OCI-LY7 (cell line): Measurements from ENCODE around the gene SLC9A3. TPM values are rescaled to one million over a fixed set of nuclear protein-coding genes. Genes with fewer than 3 reads are reported as not detected.

Experiments
- BruUV-seq: library from RNA; stranded (reverse); fragments of 400-500 nt; replicated peaks from 2 replicates; lab custom pipeline; 2021; lab: Mats Ljungman, UMichigan
- CTCF ChIA-PET: fragments of 300-600 bp; sonication (Branson Sonifier 250); formaldehyde crosslinking; loops from one replicate; lab custom pipeline; 2022; ENCODE audit warnings: antibody characterized with exemption; ENCODE audit not compliant: unreplicated experiment; lab: Charles Lee
- POLR2A ChIA-PET: fragments of 300-600 bp; sonication (Branson Sonifier 250); formaldehyde crosslinking; loops from one replicate; lab custom pipeline; 2022; ENCODE audit warnings: antibody characterized with exemption; lab: Charles Lee
- DNase-seq: peaks from one replicate; pipeline ENCODE4 v3.0.0-alpha.2; 2015; ENCODE audit warnings: low spot score
- H2AFZ ChIP-seq: fragments of 200-600 bp; sonication (generic), shearing (Covaris generic); 2 replicates; pipeline ENCODE4 v1.6.1; 2014; ENCODE audit warnings: mild to moderate bottlenecking, antibody characterized with exemption, low read length, moderate library complexity
- H3K27ac ChIP-seq: fragments of 200-600 bp; sonication (generic); 2 replicates; pipeline ENCODE4 v1.5.1; 2014; ENCODE audit warnings: mixed run types, low read depth, mild to moderate bottlenecking, moderate library complexity, low read length, inconsistent platforms; ENCODE audit not compliant: poor library complexity, severe bottlenecking
- H3K36me3 ChIP-seq: fragments of 200-600 bp; sonication (generic); 2 replicates; pipeline ENCODE4 v1.6.1; 2014; ENCODE audit warnings: mild to moderate bottlenecking, antibody characterized with exemption, low read length, moderate library complexity, mixed read lengths; ENCODE audit not compliant: insufficient read depth
- H3K4me1 ChIP-seq: fragments of 200-600 bp; sonication (generic); 2 replicates; pipeline ENCODE4 v1.5.1; 2014; ENCODE audit warnings: mild to moderate bottlenecking, low read length; ENCODE audit not compliant: insufficient read depth, poor library complexity, severe bottlenecking
- H3K4me2 ChIP-seq: fragments of 200-600 bp; sonication (generic); 2 replicates; pipeline ENCODE4 v1.6.1; 2014; ENCODE audit warnings: mild to moderate bottlenecking, low read length
- H3K4me3 ChIP-seq: fragments of 200-600 bp; sonication (generic); 2 replicates; pipeline ENCODE4 v1.5.1; 2014; ENCODE audit warnings: mild to moderate bottlenecking, low read depth, low read length; ENCODE audit not compliant: poor library complexity, severe bottlenecking
- H3K79me2 ChIP-seq: fragments of 200-600 bp; sonication (generic); 2 replicates; pipeline ENCODE4 v1.6.1; 2016; ENCODE audit warnings: low read depth, mild to moderate bottlenecking, low read length, moderate library complexity, mixed read lengths; ENCODE audit not compliant: insufficient read depth
- H3K9me2 ChIP-seq: fragments of 200-600 bp; sonication (generic); 2 replicates; pipeline ENCODE4 v1.6.1; 2016; ENCODE audit warnings: mild to moderate bottlenecking, low read length, mixed read lengths; ENCODE audit not compliant: insufficient read depth
- H3K9me3 ChIP-seq: fragments of 200-600 bp; sonication (generic); 2 replicates; pipeline ENCODE4 v1.6.1; 2014; ENCODE audit warnings: mild to moderate bottlenecking, mixed run types, low read length, mixed read lengths
- H4K20me1 ChIP-seq: fragments of 200-600 bp; sonication (generic); 2 replicates; pipeline ENCODE4 v1.6.1; 2014; ENCODE audit warnings: mild to moderate bottlenecking, antibody characterized with exemption, low read length, moderate library complexity, mixed read lengths; ENCODE audit not compliant: insufficient read depth
- CTCF ChIP-seq: fragments of 200-600 bp; sonication (generic); conservative IDR thresholded peaks from 2 replicates; pipeline ENCODE4 v1.5.1; 2014; ENCODE audit warnings: mild to moderate bottlenecking, antibody characterized with exemption, low read length, moderate library complexity, mixed read lengths
- EZH2phosphoT487 ChIP-seq: fragments of 200-600 bp; sonication (generic); IDR thresholded peaks from 2 replicates; pipeline ENCODE4 v1.6.1; 2018; ENCODE audit warnings: low read depth, borderline replicate concordance, mild to moderate bottlenecking, mixed run types, antibody characterized with exemption, low read length, moderate library complexity, mixed read lengths
- intact Hi-C: fragments of 100-400 bp; cut with micrococcal nuclease; formaldehyde crosslinking; loops from one replicate; pipeline ENCODE4 v1.10.0; 2022; ENCODE audit not compliant: unreplicated experiment
- total RNA-seq, 2 experiments: library from RNA; depleted of rRNA in 1 of 2; stranded (reverse); fragments of >200 nt in 1 of 2; shearing (Covaris generic) in 1 of 2; gene quantifications; 2 replicates each; pipeline ENCODE4 v1.2.3, GENCODE V29; 2014 to 2022

The SLC9A3 gene
- total RNA-seq, 2 experiments from 2014 or later: 2.0 to 4.3 TPM

- Histone ChIP-seq H3K9me2 (no peaks in the 10 kb centered on the region), H3K27ac (no peak overlapping the region), H3K4me2 (no peak overlapping the region), H3K36me3 (no peaks in the 10 kb centered on the region), H3K79me2 (no peaks in the 10 kb centered on the region), H3K4me3 (no peak overlapping the region), H2AFZ (no peak overlapping the region), H3K9me3 (no peaks in the 10 kb centered on the region), H4K20me1 (no peaks in the 10 kb centered on the region), H3K4me1 (no peaks in the 10 kb centered on the region)
- no peak for TF ChIP-seq CTCF
- TF ChIP-seq EZH2phosphoT487: no peak
- no peak for DNase-seq
- BruUV-seq: no TSS peak
- CTCF ChIA-PET: no interaction called here
- intact Hi-C loops: no loop called here
- POLR2A ChIA-PET: no interaction called here
Measured at GRCh38 chr5:491856-492155, 32.4 kb downstream of the SLC9A3 start.

GRCh38 chr5:491119-491855 lies 33.0 kb downstream of the SLC9A3 start:
- ChIA-PET CTCF (no interaction called here), POLR2A (no interaction called here)
- H2AFZ ChIP-seq: no peak overlapping the region
- no TSS peak for BruUV-seq
- H4K20me1 ChIP-seq: no peaks in the 10 kb centered on the region
- H3K4me1 ChIP-seq: no peaks in the 10 kb centered on the region
- no peaks in the 10 kb centered on the region for H3K9me2 ChIP-seq
- no peaks in the 10 kb centered on the region for H3K9me3 ChIP-seq
- intact Hi-C loops: no loop called here
- TF ChIP-seq EZH2phosphoT487 (no peak), CTCF (no peak)
- DNase-seq: no peak
- no peak overlapping the region for H3K4me3 ChIP-seq
- H3K36me3 ChIP-seq: no peaks in the 10 kb centered on the region
- H3K4me2 ChIP-seq: no peak overlapping the region
- H3K27ac ChIP-seq: no peak overlapping the region
- no peaks in the 10 kb centered on the region for H3K79me2 ChIP-seq
